CD4-positive, alpha-beta T cell treated with Interleukin-17A for 4 hours (primary cell): Measurements from ENCODE around the gene APOL4.
"Not testable (repeated sequence)": the region's sequence is repeated elsewhere in the genome, so short reads cannot be mapped to it uniquely, and the experiment has no call there.

ENCODE experiments used
- DNase-seq: peaks from one replicate; pipeline ENCODE4 v3.0.0-alpha.2; 2020; ENCODE audit warnings: mixed read lengths

The APOL4 gene

GRCh38 chr22:36204632-36205015, 3.0 kb upstream of the APOL4 start:
- no peak for DNase-seq

GRCh38 chr22:36204001-36204631, 2.5 kb upstream of the APOL4 start:
- DNase-seq, result no peak

- not testable (repeated sequence) for DNase-seq
Measured at GRCh38 chr22:36203441-36203840, 1.8 kb upstream of the APOL4 start.

- DNase-seq, result not testable (repeated sequence)
Measured at GRCh38 chr22:36202906-36203305, 1.3 kb upstream of the APOL4 start.

GRCh38 chr22:36201025-36201424, 584 bp downstream of the APOL4 start:
- DNase-seq, result not testable (repeated sequence)

GRCh38 chr22:36199001-36199551, 2.5 kb downstream of the APOL4 start:
- DNase-seq, result no peak

GRCh38 chr22:36198536-36198935, 3.1 kb downstream of the APOL4 start:
- DNase-seq, result no peak

GRCh38 chr22:36197514-36198146, 4.0 kb downstream of the APOL4 start:
- no peak for DNase-seq

GRCh38 chr22:36197065-36197440, 4.6 kb downstream of the APOL4 start:
- DNase-seq, result no peak

- no peak for DNase-seq
Measured at GRCh38 chr22:36196254-36197064, 5.2 kb downstream of the APOL4 start.

GRCh38 chr22:36194971-36195370, 6.6 kb downstream of the APOL4 start:
- DNase-seq, result peak; percentile 44

- no peak for DNase-seq
Measured at GRCh38 chr22:36194385-36194784, 7.2 kb downstream of the APOL4 start.

GRCh38 chr22:36193577-36193976, 8.0 kb downstream of the APOL4 start:
- DNase-seq, result no peak

- DNase-seq, result no peak
Measured at GRCh38 chr22:36193171-36193570, 8.4 kb downstream of the APOL4 start.

- DNase-seq, result no peak
Measured at GRCh38 chr22:36192542-36192941, 9.1 kb downstream of the APOL4 start.

- DNase-seq, result no peak
Measured at GRCh38 chr22:36191106-36191836, 10.3 kb downstream of the APOL4 start.

GRCh38 chr22:36187862-36188261, 13.7 kb downstream of the APOL4 start:
- not testable (repeated sequence) for DNase-seq

- no peak for DNase-seq
Measured at GRCh38 chr22:36185828-36186624, 15.6 kb downstream of the APOL4 start.

- DNase-seq, result no peak
Measured at GRCh38 chr22:36184433-36185025, 17.1 kb downstream of the APOL4 start.

GRCh38 chr22:36183446-36183845, 18.2 kb downstream of the APOL4 start:
- DNase-seq, result no peak

- DNase-seq, result no peak
Measured at GRCh38 chr22:36182857-36183256, 18.8 kb downstream of the APOL4 start.

- no peak for DNase-seq
Measured at GRCh38 chr22:36182056-36182455, 19.6 kb downstream of the APOL4 start.
